ENCODE results near the gene PRELP. TPM values are rescaled to one million over a fixed set of nuclear protein-coding genes. Genes with fewer than 3 reads are reported as not detected.
A peak's percentile ranks its signal among the peaks of the same experiment; 100 is the strongest.

PRELP gene
- total RNA-seq, 1 experiment from 2014 or later = not detected

DNA sequence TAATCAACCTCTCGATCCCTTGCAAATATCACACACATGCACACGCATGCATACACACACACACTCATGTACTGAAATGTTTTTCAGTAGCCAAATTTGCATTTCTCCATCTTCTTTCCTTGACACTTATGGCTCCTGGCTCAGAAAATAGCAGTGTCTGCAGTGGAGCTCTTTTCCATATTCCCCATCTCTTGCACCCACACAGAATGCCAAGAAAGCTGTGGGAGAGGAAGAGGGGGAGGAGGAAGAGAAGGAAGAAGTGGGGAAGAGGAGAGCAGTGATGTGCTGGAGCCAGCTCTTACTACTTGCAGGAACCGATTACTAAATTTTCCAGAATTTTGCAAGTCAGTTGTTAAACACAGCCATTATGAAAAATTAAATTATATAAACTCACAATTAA lies 28.2 kb downstream of the PRELP start:
- in situ Hi-C loops (cut with HindIII; ENCODE audit: low pct_unique_long_range_greater_than_20kb, low sequenced_read_pairs) (no loop called here), intact Hi-C loops (cut with micrococcal nuclease; ENCODE audit: unreplicated experiment) (loop anchor here (2.0 kb wide), 1 partner anchor 197 kb away; no protein-coding TSS in a partner anchor)
- ChIA-PET CTCF (interaction anchor here (0.6 to 2.8 kb wide), 5 partner anchors 25 to 354 kb away, joined by 3 to 26 read pairs (median 3); no protein-coding TSS in a partner anchor), POLR2A (no interaction called here)
- ATAC-seq (no peak), DNase-seq (ENCODE audit: low read depth, low spot score) (no peak)
- no peak overlapping the region for H3K27ac ChIP-seq (ENCODE audit: low read length)
- H3K36me3 ChIP-seq (ENCODE audit: control insufficient read depth, insufficient read depth, low read length) = no peaks in the 10 kb centered on the region
- TF ChIP-seq POLR2AphosphoS5 (IDR thresholded peaks at IDR 0.05; ENCODE audit: low read depth, low read length) = no peak
- TF ChIP-seq, protein P1, sequence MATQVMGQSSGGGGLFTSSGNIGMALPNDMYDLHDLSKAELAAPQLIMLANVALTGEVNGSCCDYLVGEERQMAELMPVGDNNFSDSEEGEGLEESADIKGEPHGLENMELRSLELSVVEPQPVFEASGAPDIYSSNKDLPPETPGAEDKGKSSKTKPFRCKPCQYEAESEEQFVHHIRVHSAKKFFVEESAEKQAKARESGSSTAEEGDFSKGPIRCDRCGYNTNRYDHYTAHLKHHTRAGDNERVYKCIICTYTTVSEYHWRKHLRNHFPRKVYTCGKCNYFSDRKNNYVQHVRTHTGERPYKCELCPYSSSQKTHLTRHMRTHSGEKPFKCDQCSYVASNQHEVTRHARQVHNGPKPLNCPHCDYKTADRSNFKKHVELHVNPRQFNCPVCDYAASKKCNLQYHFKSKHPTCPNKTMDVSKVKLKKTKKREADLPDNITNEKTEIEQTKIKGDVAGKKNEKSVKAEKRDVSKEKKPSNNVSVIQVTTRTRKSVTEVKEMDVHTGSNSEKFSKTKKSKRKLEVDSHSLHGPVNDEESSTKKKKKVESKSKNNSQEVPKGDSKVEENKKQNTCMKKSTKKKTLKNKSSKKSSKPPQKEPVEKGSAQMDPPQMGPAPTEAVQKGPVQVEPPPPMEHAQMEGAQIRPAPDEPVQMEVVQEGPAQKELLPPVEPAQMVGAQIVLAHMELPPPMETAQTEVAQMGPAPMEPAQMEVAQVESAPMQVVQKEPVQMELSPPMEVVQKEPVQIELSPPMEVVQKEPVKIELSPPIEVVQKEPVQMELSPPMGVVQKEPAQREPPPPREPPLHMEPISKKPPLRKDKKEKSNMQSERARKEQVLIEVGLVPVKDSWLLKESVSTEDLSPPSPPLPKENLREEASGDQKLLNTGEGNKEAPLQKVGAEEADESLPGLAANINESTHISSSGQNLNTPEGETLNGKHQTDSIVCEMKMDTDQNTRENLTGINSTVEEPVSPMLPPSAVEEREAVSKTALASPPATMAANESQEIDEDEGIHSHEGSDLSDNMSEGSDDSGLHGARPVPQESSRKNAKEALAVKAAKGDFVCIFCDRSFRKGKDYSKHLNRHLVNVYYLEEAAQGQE (IDR thresholded peaks at IDR 0.05; ENCODE audit: insufficient read depth in 1 of 2, low read depth in 2 of 2, low read length in 1 of 2) = no peak
- no peak for TF ChIP-seq TCF7L2 (IDR thresholded peaks at IDR 0.05; ENCODE audit: low read depth, low read length)
- no peak for TF ChIP-seq SIN3A (IDR thresholded peaks at IDR 0.05; ENCODE audit: borderline replicate concordance, insufficient read depth, low read depth, low read length)
- TF ChIP-seq, protein P2, sequence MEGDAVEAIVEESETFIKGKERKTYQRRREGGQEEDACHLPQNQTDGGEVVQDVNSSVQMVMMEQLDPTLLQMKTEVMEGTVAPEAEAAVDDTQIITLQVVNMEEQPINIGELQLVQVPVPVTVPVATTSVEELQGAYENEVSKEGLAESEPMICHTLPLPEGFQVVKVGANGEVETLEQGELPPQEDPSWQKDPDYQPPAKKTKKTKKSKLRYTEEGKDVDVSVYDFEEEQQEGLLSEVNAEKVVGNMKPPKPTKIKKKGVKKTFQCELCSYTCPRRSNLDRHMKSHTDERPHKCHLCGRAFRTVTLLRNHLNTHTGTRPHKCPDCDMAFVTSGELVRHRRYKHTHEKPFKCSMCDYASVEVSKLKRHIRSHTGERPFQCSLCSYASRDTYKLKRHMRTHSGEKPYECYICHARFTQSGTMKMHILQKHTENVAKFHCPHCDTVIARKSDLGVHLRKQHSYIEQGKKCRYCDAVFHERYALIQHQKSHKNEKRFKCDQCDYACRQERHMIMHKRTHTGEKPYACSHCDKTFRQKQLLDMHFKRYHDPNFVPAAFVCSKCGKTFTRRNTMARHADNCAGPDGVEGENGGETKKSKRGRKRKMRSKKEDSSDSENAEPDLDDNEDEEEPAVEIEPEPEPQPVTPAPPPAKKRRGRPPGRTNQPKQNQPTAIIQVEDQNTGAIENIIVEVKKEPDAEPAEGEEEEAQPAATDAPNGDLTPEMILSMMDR (IDR thresholded peaks at IDR 0.05) = no peak
- 0 out of 2 replicates have a peak, but pooled peaks cover 2% of the 10 kb centered on the region for H3K27me3 ChIP-seq (ENCODE audit: control insufficient read depth, insufficient read depth, low read length)
- no peaks in the 10 kb centered on the region for H3K4me1 ChIP-seq (ENCODE audit: control insufficient read depth, insufficient read depth, low read length)
- H3K9me3 ChIP-seq (ENCODE audit: control insufficient read depth, insufficient read depth, low read depth, low read length) = no peaks in the 10 kb centered on the region
- H3K4me3 ChIP-seq (ENCODE audit: low read depth in 2 of 2, low read length in 2 of 2) = no peak overlapping the region
- no TSS peak for BruUV-seq (replicated peaks)

DNA sequence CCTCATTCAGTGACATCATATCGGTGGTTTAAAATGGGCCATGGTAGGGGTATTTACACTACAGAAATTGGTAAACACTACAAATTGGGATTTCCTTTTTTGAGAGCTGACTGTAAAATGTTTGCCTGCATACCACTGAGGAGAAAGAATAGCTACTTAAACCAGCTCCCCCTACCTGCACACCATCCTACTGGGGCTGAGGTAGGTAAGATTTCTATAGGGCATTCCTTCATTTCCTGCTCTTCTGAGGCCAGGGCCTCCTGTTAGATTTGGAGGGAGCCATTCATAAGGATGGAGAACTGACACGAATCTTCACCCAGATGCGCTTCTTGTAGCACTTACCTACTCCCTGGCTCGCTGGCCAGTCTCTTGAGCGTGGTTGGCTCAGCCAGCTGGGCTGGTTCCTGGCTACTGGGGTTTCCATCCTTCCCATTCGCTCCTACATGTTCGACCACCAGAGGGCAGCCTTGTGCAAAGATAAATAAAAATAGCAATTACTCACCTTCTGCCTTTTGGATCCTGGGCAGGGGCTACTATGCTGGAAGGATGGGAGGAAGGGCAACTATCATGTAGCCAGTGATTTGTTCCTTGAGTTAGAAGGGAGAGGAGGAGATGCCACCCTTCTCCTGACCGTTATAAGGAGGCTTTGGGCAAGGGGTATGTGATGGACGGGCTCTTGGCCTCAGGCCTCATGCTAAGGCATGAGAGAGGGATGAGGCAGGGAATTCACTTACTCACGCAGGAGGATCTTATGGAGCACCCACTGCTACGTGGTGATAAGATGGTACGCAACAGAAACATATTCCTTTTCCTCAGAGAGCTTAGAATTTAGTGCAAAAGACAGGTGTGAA lies 29.0 kb downstream of the PRELP start:
- Histone ChIP-seq H3K4me1 (ENCODE audit: control insufficient read depth, insufficient read depth, low read length) (no peaks in the 10 kb centered on the region), H3K36me3 (ENCODE audit: control insufficient read depth, insufficient read depth, low read length) (no peaks in the 10 kb centered on the region), H3K27ac (ENCODE audit: low read length) (no peak overlapping the region), H3K27me3 (ENCODE audit: control insufficient read depth, insufficient read depth, low read length) (0 out of 2 replicates have a peak, but pooled peaks cover 2% of the 10 kb centered on the region), H3K9me3 (ENCODE audit: control insufficient read depth, insufficient read depth, low read depth, low read length) (no peaks in the 10 kb centered on the region), H3K4me3 (ENCODE audit: low read depth in 2 of 2, low read length in 2 of 2) (no peak overlapping the region)
- ChIA-PET POLR2A (no interaction called here), CTCF (interaction anchor here (0.6 to 2.8 kb wide), 6 partner anchors 26 to 237 kb away, joined by 3 to 26 read pairs (median 3); no protein-coding TSS in a partner anchor)
- DNase-seq (ENCODE audit: low read depth, low spot score) = peak; percentile 78
- in situ Hi-C loops (cut with HindIII; ENCODE audit: low pct_unique_long_range_greater_than_20kb, low sequenced_read_pairs) (no loop called here), intact Hi-C loops (cut with micrococcal nuclease; ENCODE audit: unreplicated experiment) (loop anchor here (2.0 kb wide), 1 partner anchor 196 kb away; no protein-coding TSS in a partner anchor)
- TF ChIP-seq, protein P2 (IDR thresholded peaks at IDR 0.05) = peak; percentile 83
- TF ChIP-seq, protein P1 (IDR thresholded peaks at IDR 0.05; ENCODE audit: insufficient read depth in 1 of 2, low read depth in 2 of 2, low read length in 1 of 2) = no peak
- peak; percentile 86 for ATAC-seq
- no TSS peak for BruUV-seq (replicated peaks)
